ENCODE results near the gene OPHN1.

DNA sequence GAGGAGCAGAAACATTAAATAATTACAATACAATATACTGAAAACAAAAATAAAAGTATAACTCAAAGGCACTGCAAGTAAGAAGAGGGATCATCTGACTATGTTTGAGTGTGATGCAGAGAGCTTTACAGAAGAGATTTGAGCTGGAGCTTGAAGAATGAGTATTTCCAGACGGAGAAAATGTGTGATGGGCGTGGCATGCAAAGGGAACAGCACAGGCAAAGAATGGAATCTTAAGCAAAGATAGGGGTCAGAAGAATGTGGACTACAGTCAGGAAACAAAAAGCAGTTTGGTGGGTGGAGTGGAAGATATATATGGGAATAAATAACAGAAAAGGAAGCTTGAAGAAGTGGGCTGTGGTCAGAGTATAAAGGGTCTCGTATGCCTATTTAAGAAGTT is 45.5 kb downstream of the OPHN1 start:
- TF ChIP-seq, protein P1, sequence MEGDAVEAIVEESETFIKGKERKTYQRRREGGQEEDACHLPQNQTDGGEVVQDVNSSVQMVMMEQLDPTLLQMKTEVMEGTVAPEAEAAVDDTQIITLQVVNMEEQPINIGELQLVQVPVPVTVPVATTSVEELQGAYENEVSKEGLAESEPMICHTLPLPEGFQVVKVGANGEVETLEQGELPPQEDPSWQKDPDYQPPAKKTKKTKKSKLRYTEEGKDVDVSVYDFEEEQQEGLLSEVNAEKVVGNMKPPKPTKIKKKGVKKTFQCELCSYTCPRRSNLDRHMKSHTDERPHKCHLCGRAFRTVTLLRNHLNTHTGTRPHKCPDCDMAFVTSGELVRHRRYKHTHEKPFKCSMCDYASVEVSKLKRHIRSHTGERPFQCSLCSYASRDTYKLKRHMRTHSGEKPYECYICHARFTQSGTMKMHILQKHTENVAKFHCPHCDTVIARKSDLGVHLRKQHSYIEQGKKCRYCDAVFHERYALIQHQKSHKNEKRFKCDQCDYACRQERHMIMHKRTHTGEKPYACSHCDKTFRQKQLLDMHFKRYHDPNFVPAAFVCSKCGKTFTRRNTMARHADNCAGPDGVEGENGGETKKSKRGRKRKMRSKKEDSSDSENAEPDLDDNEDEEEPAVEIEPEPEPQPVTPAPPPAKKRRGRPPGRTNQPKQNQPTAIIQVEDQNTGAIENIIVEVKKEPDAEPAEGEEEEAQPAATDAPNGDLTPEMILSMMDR (IDR thresholded peaks at IDR 0.05): no peak
- TF ChIP-seq POLR2AphosphoS5 (IDR thresholded peaks at IDR 0.05): no peak
